Hepatocyte (in vitro differentiated cells): ENCODE measurements around the gene PSMA7. TPM values are rescaled to one million over a fixed set of nuclear protein-coding genes. Genes with fewer than 3 reads are reported as not detected.

Source experiments
- DNase-seq: peaks from one replicate; pipeline ENCODE4 v3.0.0-alpha.2; 2016; ENCODE audit warnings: low spot score
- H2AFZ ChIP-seq: fragments of 200-600 bp; sonication (generic); 2 replicates; pipeline ENCODE4 v1.6.0; 2016; ENCODE audit warnings: antibody characterized with exemption, mild to moderate bottlenecking
- H3K27ac ChIP-seq: fragments of 200-600 bp; sonication (generic); 2 replicates; pipeline ENCODE4 v1.5.1; 2016; ENCODE audit warnings: mild to moderate bottlenecking
- H3K27me3 ChIP-seq: fragments of 200-600 bp; sonication (generic); 2 replicates; pipeline ENCODE4 v1.6.1; 2016
- H3K36me3 ChIP-seq: fragments of 200-600 bp; sonication (generic); replicated peaks from 2 replicates; pipeline ENCODE4 v1.5.1; 2016; ENCODE audit warnings: low read depth; ENCODE audit not compliant: insufficient read depth
- H3K4me1 ChIP-seq: fragments of 200-600 bp; sonication (generic); 2 replicates; pipeline ENCODE4 v1.5.1; 2016; ENCODE audit warnings: mild to moderate bottlenecking, moderate library complexity; ENCODE audit not compliant: insufficient read depth
- H3K4me2 ChIP-seq: fragments of 200-600 bp; sonication (generic); 2 replicates; pipeline ENCODE4 v1.6.0; 2016
- H3K4me3 ChIP-seq: fragments of 200-600 bp; sonication (generic); 2 replicates; pipeline ENCODE4 v1.5.1; 2016; ENCODE audit warnings: mild to moderate bottlenecking
- H3K79me2 ChIP-seq: fragments of 200-600 bp; sonication (generic); 2 replicates; pipeline ENCODE4 v1.6.0; 2017; ENCODE audit warnings: mild to moderate bottlenecking
- H3K9me2 ChIP-seq: fragments of 200-600 bp; sonication (generic); replicated peaks from 2 replicates; pipeline ENCODE4 v1.6.0; 2017; ENCODE audit warnings: mild to moderate bottlenecking; ENCODE audit not compliant: insufficient read depth
- H3K9me3 ChIP-seq: fragments of 200-600 bp; sonication (generic); 2 replicates; pipeline ENCODE4 v1.5.1; 2016; ENCODE audit warnings: low read depth, mild to moderate bottlenecking
- H4K20me1 ChIP-seq: fragments of 200-600 bp; sonication (generic); 2 replicates; pipeline ENCODE4 v1.6.0; 2016; ENCODE audit warnings: mild to moderate bottlenecking; ENCODE audit not compliant: insufficient read depth, poor library complexity, severe bottlenecking
- CTCF ChIP-seq: fragments of 200-600 bp; sonication (generic); IDR thresholded peaks from 2 replicates; pipeline ENCODE4 v1.5.1; 2016; ENCODE audit warnings: antibody characterized with exemption, mild to moderate bottlenecking; ENCODE audit not compliant: poor library complexity
- EZH2 ChIP-seq: fragments of 200-600 bp; sonication (generic); IDR thresholded peaks from 2 replicates; pipeline ENCODE4 v1.6.1; 2016; ENCODE audit warnings: antibody characterized with exemption, mild to moderate bottlenecking, borderline replicate concordance
- EZH2phosphoT487 ChIP-seq: fragments of 200-600 bp; sonication (generic); IDR thresholded peaks from one replicate; pipeline ENCODE4 v1.6.1; 2018; ENCODE audit warnings: antibody characterized with exemption, mild to moderate bottlenecking, low read depth, moderate library complexity; ENCODE audit not compliant: unreplicated experiment, severe bottlenecking
- WGBS: methylation state at CpG from one replicate; pipeline ENCODE4 v1.1.6; 2016; ENCODE audit warnings: low lambda C conversion rate; ENCODE audit errors: missing lambda C conversion rate; 5-methylcytosine and 5-hydroxymethylcytosine counted together
- polyA plus RNA-seq: library from polyadenylated mRNA; unstranded; fragments of >200 nt; fragmentation: Nextera tagmentation; extraction: Ambion mirVana; gene quantifications from 2 replicates; pipeline ENCODE4 v1.2.1, GENCODE V29; 2016
- total RNA-seq: library from RNA; depleted of rRNA; stranded (reverse); fragments of >200 nt; gene quantifications from 2 replicates; pipeline ENCODE4 v1.2.3, GENCODE V29; 2014

The PSMA7 gene
- total and polyA plus RNA-seq, 2 experiments from 2014 or later: 277 to 408 TPM

- no peak overlapping the region for H3K4me2 ChIP-seq
- no peaks in the 10 kb centered on the region for H3K36me3 ChIP-seq
- H3K27me3 ChIP-seq: no peaks in the 10 kb centered on the region
- no peak for DNase-seq
- H4K20me1 ChIP-seq: peaks cover 67% of the 10 kb centered on the region
- no peak overlapping the region for H3K27ac ChIP-seq
- H3K4me1 ChIP-seq: no peaks in the 10 kb centered on the region
- no peaks in the 10 kb centered on the region for H3K9me2 ChIP-seq
- TF ChIP-seq CTCF (no peak), EZH2phosphoT487 (no peak), EZH2 (no peak)
- 93% methylated on average over 14 of the region's 23 CpGs for WGBS
- H3K4me3 ChIP-seq: no peak overlapping the region
- no peak overlapping the region for H2AFZ ChIP-seq
- peaks cover 98% of the 10 kb centered on the region for H3K79me2 ChIP-seq
- H3K9me3 ChIP-seq: no peaks in the 10 kb centered on the region
Observed at GRCh38 chr20:62151835-62152364, 8.7 kb upstream of the PSMA7 start.

GRCh38 chr20:62151225-62151624 lies 8.0 kb upstream of the PSMA7 start:
- H3K9me2 ChIP-seq: no peaks in the 10 kb centered on the region
- H3K4me1 ChIP-seq: no peaks in the 10 kb centered on the region
- 94% methylated on average over 10 of the region's 11 CpGs for WGBS
- H4K20me1 ChIP-seq: peaks cover 67% of the 10 kb centered on the region
- H3K27me3 ChIP-seq: no peaks in the 10 kb centered on the region
- H3K4me2 ChIP-seq: no peak overlapping the region
- no peak for DNase-seq
- H3K4me3 ChIP-seq: no peak overlapping the region
- TF ChIP-seq CTCF (no peak), EZH2 (no peak), EZH2phosphoT487 (no peak)
- peaks cover 99% of the 10 kb centered on the region for H3K79me2 ChIP-seq
- H3K36me3 ChIP-seq: no peaks in the 10 kb centered on the region
- no peaks in the 10 kb centered on the region for H3K9me3 ChIP-seq
- H2AFZ ChIP-seq: no peak overlapping the region
- no peak overlapping the region for H3K27ac ChIP-seq

DNA sequence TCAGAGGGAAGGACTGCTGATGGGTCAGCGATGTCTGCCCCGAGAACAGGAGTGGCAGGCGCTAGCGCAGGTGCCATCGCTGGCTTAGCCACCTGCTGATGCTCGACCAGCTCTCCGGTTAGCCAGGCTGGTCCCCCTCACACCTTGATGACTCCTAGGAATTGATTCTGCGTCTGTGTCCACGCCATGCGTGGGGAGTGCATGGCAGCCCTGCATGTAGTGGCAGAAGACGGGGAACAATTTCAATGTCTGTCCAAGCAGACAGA lies 7.0 kb upstream of the PSMA7 start:
- Histone ChIP-seq H3K9me2 (no peaks in the 10 kb centered on the region), H3K4me3 (no peak overlapping the region), H3K9me3 (no peaks in the 10 kb centered on the region), H3K4me1 (peaks cover 3% of the 10 kb centered on the region), H3K27ac (no peak overlapping the region), H4K20me1 (peaks cover 71% of the 10 kb centered on the region), H3K79me2 (peaks cover 100% of the 10 kb centered on the region), H2AFZ (no peak overlapping the region), H3K4me2 (no peak overlapping the region), H3K27me3 (no peaks in the 10 kb centered on the region), H3K36me3 (no peaks in the 10 kb centered on the region)
- no peak for TF ChIP-seq EZH2phosphoT487
- no peak for TF ChIP-seq CTCF
- TF ChIP-seq EZH2: no peak
- WGBS: 94% methylated on average over 11 of the region's 11 CpGs
- no peak for DNase-seq

DNA sequence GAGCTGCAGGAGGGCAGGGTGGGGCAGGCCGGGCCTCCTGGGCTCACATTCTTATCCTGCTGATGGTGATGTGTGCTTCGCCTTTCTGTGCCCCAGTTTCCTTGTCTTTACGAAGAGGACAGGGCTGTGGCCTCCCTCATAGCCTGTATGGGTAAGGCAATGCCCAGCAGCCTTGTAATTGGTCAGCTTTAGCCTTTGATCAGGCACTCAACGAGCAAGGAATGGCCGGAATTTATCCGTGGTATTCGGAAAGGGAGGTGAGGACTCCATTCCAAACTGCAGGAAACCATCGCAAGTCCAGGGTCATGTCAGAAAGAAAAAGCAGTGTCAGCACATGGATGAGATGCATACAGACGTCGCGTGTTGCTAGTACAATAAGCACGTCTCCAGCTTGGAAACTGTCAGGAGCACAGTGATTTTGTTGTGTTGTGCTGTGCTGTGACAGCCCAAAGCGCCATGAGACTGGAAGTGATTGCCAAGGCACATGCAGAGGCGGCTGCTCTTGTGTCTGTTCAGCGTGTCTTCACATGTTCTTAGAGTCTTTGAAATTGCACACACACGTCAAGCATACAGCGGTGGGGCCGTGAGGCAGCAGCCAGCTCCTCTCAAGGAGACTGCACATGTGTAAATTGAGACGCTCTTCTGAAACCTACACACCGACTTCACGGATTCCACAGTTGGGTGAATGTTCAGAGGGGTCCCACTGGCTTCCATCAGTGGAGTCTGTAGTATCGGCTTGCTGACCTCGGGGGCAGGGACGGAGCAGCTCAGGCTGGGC lies 6.5 kb upstream of the PSMA7 start:
- TF ChIP-seq CTCF (no peak), EZH2phosphoT487 (no peak), EZH2 (no peak)
- H3K9me3 ChIP-seq: no peaks in the 10 kb centered on the region
- WGBS: 70% methylated on average over 24 of the region's 24 CpGs

More for the DNA sequence above, 6.5 kb upstream of the PSMA7 start:
- Histone ChIP-seq H3K36me3 (no peaks in the 10 kb centered on the region), H3K4me3 (no peak overlapping the region), H3K4me2 (no peak overlapping the region), H3K27ac (no peak overlapping the region), H3K4me1 (peaks cover 9% of the 10 kb centered on the region), H3K9me2 (no peaks in the 10 kb centered on the region), H3K27me3 (no peaks in the 10 kb centered on the region), H3K79me2 (peaks cover 100% of the 10 kb centered on the region), H2AFZ (no peak overlapping the region), H4K20me1 (peaks cover 75% of the 10 kb centered on the region)
- no peak for DNase-seq
